A673 (cell line): ENCODE measurements around the gene ZSWIM5.

Experiments
- EZH2 ChIP-seq: fragments of 200-600 bp; sonication (generic); IDR thresholded peaks from 2 replicates; pipeline ENCODE4 v1.6.1; 2017; ENCODE audit warnings: borderline replicate concordance, low read depth, mild to moderate bottlenecking, mixed read lengths, antibody characterized with exemption, low read length; ENCODE audit not compliant: poor library complexity, severe bottlenecking
- TF ChIP-seq, protein P1 (sequence below): fragments of 300-800, 200-600 bp; sonication (generic); conservative IDR thresholded peaks from 2 replicates; pipeline ENCODE4 v1.5.1; 2017; ENCODE audit warnings: low read depth, mild to moderate bottlenecking, antibody characterized with exemption, low read length, moderate library complexity, mixed read lengths

DNA sequence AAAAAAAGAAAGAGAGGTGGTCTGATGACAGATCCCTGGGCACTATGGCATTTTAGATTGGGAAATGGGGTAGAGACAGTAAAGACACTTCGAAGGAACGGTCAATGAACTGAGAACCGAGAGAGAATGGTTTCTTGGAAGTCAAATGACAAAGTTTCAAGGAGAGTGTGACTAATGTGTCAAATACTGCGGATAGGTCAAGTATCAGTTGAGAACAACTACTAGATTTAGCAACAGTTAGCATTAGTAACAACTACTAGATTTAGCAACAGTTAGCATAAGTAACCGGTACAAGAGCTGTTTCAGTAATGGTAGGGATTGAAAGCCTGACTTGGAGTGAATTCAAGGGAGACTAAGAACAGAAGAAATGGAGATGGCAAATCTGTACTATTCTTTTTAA, 159.4 kb downstream of the ZSWIM5 start:
- TF ChIP-seq, protein P1, sequence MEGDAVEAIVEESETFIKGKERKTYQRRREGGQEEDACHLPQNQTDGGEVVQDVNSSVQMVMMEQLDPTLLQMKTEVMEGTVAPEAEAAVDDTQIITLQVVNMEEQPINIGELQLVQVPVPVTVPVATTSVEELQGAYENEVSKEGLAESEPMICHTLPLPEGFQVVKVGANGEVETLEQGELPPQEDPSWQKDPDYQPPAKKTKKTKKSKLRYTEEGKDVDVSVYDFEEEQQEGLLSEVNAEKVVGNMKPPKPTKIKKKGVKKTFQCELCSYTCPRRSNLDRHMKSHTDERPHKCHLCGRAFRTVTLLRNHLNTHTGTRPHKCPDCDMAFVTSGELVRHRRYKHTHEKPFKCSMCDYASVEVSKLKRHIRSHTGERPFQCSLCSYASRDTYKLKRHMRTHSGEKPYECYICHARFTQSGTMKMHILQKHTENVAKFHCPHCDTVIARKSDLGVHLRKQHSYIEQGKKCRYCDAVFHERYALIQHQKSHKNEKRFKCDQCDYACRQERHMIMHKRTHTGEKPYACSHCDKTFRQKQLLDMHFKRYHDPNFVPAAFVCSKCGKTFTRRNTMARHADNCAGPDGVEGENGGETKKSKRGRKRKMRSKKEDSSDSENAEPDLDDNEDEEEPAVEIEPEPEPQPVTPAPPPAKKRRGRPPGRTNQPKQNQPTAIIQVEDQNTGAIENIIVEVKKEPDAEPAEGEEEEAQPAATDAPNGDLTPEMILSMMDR, result no peak
- no peak for TF ChIP-seq EZH2
